ENCODE measurements around the gene DENND2C. TPM values are rescaled to one million over a fixed set of nuclear protein-coding genes. Genes with fewer than 3 reads are reported as not detected.

DENND2C gene
- polyA plus RNA-seq, 2 of the 4 experiments (the other 2 are of a cell fraction): 0.18 to 0.19 TPM

DNA sequence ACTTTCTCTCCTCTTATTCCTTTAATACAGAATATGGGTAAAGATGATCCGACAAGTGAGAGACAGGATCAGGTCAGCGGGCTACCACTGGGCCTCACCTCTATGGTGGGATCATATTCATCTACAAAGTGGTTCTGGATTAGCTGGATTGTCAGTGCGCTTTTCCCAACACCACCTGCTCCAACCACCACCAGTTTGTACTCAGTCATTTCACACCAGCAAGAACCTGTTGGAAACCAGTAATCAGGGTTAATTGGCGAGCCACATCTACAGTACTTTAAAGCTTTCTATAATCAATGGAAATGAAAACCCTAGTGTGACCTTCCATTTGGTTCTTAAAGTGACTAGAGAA lies 46.1 kb upstream of the DENND2C start:
- peak overlapping the region; percentile 93 to 97 for H3K27ac ChIP-seq
- ATAC-seq (peak in 1 of 2 experiments; percentile 23; a peak in 3 of 6 replicates), DNase-seq (ENCODE audit: low read depth in 1 of 2, low spot score in 1 of 2) (no peak), FAIRE-seq (no peak)
- ChIA-PET CTCF (interaction anchor here (1.4 to 2.3 kb wide), 2 partner anchors 12 to 369 kb away, joined by 3 to 5 read pairs; no protein-coding TSS in a partner anchor), POLR2A (interaction anchor here (1.2 kb wide), 1 partner anchor 8 kb away, joined by 3 read pairs; no protein-coding TSS in a partner anchor)
- H3K9me3 ChIP-seq: no peaks in the 10 kb centered on the region
- peak overlapping the region; percentile 79 for H3K4me2 ChIP-seq
- peak overlapping the region; percentile 95 for H3K4me3 ChIP-seq
- TF ChIP-seq TP53 (CRISPR knock-in tag; IDR thresholded peaks at IDR 0.05): no peak
- TF ChIP-seq ELK1 (IDR thresholded peaks at IDR 0.05; ENCODE audit: low read depth, low read length): no peak
- TF ChIP-seq ZSCAN20 (CRISPR knock-in tag; IDR thresholded peaks at IDR 0.05): no peak
- TF ChIP-seq CBX8 (IDR thresholded peaks at IDR 0.05): no peak
- peaks cover 15% of the 10 kb centered on the region; the same call in 1 of the 3 replicates for H3K4me1 ChIP-seq
- WGBS (ENCODE audit: missing lambda C conversion rate): 33% methylated on average over 4 of the region's 4 CpGs

DNA sequence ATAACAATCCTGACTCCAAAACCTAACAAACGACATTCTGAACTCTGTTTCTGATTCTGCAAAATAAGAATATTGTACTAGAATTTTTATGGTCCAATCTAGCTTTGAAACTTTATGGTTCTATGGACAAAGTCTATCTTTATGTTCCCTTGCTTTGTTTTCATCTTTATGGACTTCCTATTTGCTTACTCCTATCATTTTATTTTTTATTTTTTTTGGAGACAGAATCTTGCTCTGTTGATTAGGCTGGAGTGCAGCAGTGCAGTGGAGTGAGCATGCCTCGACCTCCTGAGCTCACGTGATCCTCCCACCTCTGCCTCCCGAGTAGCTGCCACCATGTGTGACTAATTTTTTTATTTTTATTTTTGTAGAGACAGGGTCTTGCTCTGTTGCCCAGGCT lies 43.1 kb upstream of the DENND2C start:
- WGBS (ENCODE audit: missing lambda C conversion rate): 91% methylated on average over 4 of the region's 4 CpGs
- no peak for DNase-seq (ENCODE audit: low read depth in 1 of 2, low spot score in 1 of 2)
- no peak overlapping the region for H3K27ac ChIP-seq
- POLR2A ChIA-PET: no interaction called here
- no peak for FAIRE-seq
- no peak overlapping the region for H3K4me2 ChIP-seq
- no peak for ATAC-seq
- no peak overlapping the region for H3K4me3 ChIP-seq
- CTCF ChIA-PET: interaction anchor here (1.6 kb wide), 1 partner anchor 10 kb away, joined by 3 read pairs; no protein-coding TSS in a partner anchor
- no peaks in the 10 kb centered on the region for H3K9me3 ChIP-seq
- H3K4me1 ChIP-seq: peaks cover 15% of the 10 kb centered on the region; the same call in 1 of the 3 replicates
- TF ChIP-seq HOXA7 (CRISPR knock-in tag; IDR thresholded peaks at IDR 0.05) (no peak), EHF (CRISPR knock-in tag; IDR thresholded peaks at IDR 0.05) (no peak), MAZ (IDR thresholded peaks at IDR 0.05; ENCODE audit: borderline replicate concordance, low read depth, low read length) (no peak), CEBPB (IDR thresholded peaks at IDR 0.05) (no peak), NPAS2 (CRISPR knock-in tag; IDR thresholded peaks at IDR 0.05; ENCODE audit: borderline replicate concordance) (no peak), HOXB5 (CRISPR knock-in tag; IDR thresholded peaks at IDR 0.05) (no peak), CHD4 (IDR thresholded peaks at IDR 0.05; ENCODE audit: borderline replicate concordance) (no peak)
- TF ChIP-seq, protein P1, sequence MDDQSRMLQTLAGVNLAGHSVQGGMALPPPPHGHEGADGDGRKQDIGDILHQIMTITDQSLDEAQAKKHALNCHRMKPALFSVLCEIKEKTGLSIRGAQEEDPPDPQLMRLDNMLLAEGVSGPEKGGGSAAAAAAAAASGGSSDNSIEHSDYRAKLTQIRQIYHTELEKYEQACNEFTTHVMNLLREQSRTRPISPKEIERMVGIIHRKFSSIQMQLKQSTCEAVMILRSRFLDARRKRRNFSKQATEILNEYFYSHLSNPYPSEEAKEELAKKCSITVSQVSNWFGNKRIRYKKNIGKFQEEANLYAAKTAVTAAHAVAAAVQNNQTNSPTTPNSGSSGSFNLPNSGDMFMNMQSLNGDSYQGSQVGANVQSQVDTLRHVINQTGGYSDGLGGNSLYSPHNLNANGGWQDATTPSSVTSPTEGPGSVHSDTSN (IDR thresholded peaks at IDR 0.05): no peak

DNA sequence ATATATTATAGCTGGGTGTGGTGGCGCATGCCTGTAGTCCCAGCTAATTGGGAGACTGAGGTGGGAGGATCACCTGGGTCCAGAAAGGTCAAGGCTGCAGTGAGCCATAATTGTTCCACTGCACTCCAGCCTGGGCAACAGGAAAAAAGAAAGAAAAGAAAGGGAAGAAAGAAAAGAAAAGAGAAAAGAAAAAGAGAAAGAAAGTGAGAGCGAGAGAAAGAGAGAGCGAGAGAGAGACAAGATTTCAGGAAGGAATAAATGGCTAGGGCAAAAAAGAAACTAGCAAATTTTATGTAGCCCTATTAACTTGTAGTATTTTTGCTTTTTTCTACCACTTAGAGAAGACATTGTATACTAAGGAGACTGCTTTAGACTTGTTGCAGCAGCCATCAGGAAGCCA lies 40.5 kb upstream of the DENND2C start:
- no peak for DNase-seq (ENCODE audit: low read depth in 1 of 2, low spot score in 1 of 2)
- H3K4me2 ChIP-seq: no peak overlapping the region
- no peaks in the 10 kb centered on the region for H3K9me3 ChIP-seq
- CTCF ChIA-PET: no interaction called here
- H3K4me1 ChIP-seq: peaks cover 9% of the 10 kb centered on the region; the same call in 1 of the 3 replicates
- no peak for FAIRE-seq
- no peak overlapping the region for H3K4me3 ChIP-seq
- POLR2A ChIA-PET: no interaction called here
- ATAC-seq: no peak
- WGBS (ENCODE audit: missing lambda C conversion rate): 95% methylated on average over 3 of the region's 3 CpGs
- TF ChIP-seq MAX (IDR thresholded peaks at IDR 0.05) (no peak), SREBF2 (IDR thresholded peaks at IDR 0.05) (no peak)
- H3K27ac ChIP-seq: no peak overlapping the region

DNA sequence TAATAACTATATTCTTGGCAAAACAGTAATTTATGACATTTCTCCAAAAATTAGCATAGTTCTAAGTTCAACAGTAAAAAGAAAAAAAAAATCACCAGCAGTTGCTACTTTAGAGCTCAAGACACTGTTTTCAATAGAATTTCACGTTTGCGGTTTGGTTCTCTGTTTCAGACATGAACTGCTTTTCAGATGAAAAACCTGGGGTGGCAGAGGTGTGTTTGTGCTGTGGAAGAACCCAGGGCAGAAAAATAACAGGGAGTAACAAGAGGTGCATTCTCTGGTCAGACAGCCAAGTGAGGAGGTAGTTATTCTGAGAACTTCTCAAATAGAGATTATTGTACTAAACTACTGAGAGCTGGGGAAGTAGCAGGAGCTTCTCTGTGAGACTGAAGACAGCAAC lies 37.8 kb upstream of the DENND2C start:
- TF ChIP-seq MAX (IDR thresholded peaks at IDR 0.05) (no peak), NR3C1 (IDR thresholded peaks at IDR 0.05) (no peak), HOXA7 (CRISPR knock-in tag; IDR thresholded peaks at IDR 0.05) (no peak)
- Histone ChIP-seq H3K9me3 (no peaks in the 10 kb centered on the region), H3K4me1 (no peaks in the 10 kb centered on the region), H3K4me2 (no peak overlapping the region), H3K27ac (no peak overlapping the region), H3K4me3 (no peak overlapping the region)
- ATAC-seq: no peak
- ChIA-PET CTCF (no interaction called here), POLR2A (interaction anchor here (1.2 kb wide), 1 partner anchor 9 kb away, joined by 3 read pairs; the partner anchor contains the start of gene NRAS)
- no peak for DNase-seq (ENCODE audit: low read depth in 1 of 2, low spot score in 1 of 2)
- 98% methylated on average over 2 of the region's 2 CpGs for WGBS (ENCODE audit: missing lambda C conversion rate)
- no peak for FAIRE-seq
